ENCODE measurements around the gene RIMS4.
A peak's percentile ranks its signal among the peaks of the same experiment; 100 is the strongest.

The RIMS4 gene

GRCh38 chr20:44810391-44811149 lies at the start of gene RIMS4:
Gene RIMS4, minus strand, starts transcription at chr20:44810546. Its CDS starts 275 bp downstream, at chr20:44810271.
- no peak for DNase-seq

DNA sequence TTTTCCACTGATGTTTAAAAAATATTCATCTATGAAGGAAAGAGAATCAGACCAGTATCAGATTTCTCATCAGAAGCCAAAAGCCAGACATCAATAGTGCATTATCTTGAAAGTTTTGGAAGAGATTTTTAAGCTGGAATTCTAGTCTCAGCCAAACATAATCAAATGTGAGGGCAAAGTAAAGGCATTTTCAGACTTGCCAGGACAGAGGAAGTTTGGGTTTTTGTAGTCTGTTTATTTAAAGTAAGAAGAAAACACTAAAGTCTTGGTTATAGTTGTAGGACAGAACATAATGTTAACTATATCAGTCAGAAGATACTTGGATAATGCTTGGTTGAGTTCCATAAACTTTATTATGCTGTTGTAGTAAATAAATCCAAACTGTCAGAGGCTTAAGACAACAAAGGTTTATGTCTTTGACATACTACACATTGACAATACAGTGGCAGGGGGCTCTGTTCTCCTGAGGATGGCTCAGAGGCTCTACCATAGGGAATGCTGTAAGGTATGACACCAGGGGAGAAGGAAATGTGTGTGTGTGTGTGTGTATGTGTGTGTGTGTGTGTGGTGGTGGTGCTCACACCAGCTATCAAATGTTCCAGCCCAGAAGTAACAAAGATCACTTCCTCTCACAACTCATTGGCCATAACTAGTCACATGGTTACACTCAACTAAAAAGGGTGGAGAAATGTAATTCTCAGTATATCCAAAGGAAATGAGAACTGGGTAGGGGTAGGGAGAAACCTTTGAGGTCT lies 48.4 kb upstream of the RIMS4 start:
- DNase-seq, result no peak

GRCh38 chr20:44856856-44857448 lies 46.6 kb upstream of the RIMS4 start:
- DNase-seq, result no peak

DNA sequence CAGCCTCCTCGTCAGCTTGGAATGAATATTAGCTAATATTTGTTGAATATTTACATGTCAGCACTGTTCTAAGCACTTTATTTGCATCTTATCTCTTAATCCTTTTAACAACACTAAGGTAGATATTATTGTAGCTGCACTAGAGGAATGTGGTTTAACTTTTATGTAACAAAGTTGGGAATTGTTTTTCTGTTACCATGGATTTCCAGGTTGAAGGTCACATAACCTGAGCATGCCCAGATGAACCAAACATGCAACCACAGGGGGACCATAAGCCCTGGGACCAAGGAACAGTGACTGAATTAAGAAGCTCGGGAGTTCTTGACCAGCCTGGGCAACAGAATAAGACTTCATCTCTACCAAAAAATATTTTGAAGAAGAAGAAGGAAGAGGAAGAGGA lies 46.1 kb upstream of the RIMS4 start:
- DNase-seq, result no peak

- DNase-seq, result no peak
Observed at GRCh38 chr20:44851545-44851944, 41.2 kb upstream of the RIMS4 start.

GRCh38 chr20:44850837-44851236 lies 40.5 kb upstream of the RIMS4 start:
- no peak for DNase-seq

GRCh38 chr20:44850272-44850671 lies 39.9 kb upstream of the RIMS4 start:
- no peak for DNase-seq

DNA sequence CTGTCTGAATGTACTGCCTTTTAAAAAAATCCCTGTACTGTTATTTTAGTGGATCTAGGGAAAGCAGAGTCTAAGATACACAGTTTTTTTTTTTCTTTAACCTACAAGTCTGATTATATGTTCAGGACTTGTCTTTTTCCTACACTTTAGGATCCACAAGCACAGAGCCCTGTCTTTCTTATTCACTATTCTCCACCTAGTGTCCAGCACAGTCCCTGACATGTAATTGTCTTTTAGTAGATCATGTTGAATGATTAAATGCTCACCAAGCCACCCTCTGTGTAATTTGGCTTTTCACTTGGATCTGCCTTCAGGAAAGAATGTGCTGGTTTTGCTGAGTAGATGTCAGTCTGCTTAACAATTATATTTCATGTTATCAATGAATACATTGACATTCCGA lies 39.4 kb upstream of the RIMS4 start:
- no peak for DNase-seq

DNA sequence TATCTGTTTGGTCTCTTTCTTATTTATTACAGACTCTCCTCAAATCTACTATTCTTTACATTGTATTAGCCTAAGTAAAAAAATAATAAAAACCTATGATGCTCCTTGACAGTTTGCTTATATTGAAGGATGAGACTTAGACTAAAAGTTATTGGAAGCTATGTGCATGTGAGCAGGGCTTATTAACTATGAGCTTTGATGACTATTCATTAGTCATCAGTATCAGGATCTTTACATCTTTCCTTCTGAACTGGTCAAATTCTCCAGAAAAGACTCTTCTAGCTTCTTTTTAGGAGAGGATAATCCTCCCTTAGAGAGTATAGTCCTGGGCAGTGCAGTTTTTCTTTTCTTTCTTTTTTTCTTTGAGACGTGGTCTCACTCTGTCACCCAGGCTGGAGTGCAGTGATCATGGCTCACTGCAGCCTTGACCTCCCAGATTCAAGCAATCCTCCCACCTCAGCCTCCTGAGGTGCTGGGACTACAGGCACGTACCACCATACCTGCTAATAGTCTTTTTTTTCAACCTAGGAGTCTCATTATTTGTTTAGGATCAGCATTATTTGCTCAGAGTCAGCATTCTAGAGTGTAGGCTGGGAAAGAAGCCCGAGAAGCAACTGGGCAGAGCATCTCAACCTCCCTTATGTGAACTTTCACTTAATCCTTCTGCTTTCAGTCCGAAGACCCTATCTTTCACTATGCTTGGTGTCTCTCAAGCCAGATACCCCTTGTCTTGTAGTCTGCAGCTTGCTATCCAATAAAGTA lies 38.1 kb upstream of the RIMS4 start:
- peak; percentile 13 for DNase-seq

DNA sequence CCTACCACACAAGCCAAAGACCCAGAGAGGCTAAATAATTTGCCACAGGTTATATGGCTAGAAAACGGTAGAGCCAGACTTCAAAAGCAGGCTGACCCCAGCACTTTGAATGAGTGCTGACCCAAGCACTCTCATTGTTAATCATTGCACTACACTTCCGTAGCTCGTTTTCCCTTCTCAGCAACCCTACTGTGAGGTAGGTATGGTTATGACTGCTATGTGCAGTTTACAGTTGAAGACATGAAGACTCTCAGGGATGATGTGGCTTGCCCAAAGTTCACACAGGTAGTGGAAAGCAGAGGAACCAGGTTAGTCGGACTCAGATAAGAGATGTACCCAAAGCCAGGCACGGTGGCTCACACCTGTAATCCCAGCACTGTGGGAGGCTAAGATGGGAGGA lies 33.5 kb upstream of the RIMS4 start:
- DNase-seq, result no peak

- no peak for DNase-seq
Observed at GRCh38 chr20:44841955-44842354, 31.6 kb upstream of the RIMS4 start.

- no peak for DNase-seq
Observed at GRCh38 chr20:44840826-44841225, 30.5 kb upstream of the RIMS4 start.

DNA sequence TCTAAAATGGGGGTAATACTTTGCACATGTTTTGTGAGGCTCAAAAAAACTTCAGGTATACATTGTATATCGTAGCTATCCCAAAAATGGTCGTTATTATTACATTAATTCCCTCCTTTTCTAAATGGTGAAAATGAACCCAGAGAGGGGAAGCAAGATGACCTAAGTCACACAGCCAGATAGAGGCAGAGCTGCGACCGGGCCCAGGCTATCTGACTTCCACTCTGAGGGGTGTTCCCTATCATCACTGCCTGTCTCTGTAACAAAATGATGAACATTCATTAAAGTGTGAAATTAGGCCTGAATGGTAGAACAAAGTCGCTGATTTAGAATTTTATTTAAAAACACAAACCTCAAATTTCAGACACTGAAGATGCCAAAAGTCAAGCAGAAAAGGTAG lies 29.1 kb upstream of the RIMS4 start:
- DNase-seq, result no peak

- no peak for DNase-seq
Observed at GRCh38 chr20:44838521-44838920, 28.2 kb upstream of the RIMS4 start.

GRCh38 chr20:44837946-44838345 lies 27.6 kb upstream of the RIMS4 start:
- no peak for DNase-seq

DNA sequence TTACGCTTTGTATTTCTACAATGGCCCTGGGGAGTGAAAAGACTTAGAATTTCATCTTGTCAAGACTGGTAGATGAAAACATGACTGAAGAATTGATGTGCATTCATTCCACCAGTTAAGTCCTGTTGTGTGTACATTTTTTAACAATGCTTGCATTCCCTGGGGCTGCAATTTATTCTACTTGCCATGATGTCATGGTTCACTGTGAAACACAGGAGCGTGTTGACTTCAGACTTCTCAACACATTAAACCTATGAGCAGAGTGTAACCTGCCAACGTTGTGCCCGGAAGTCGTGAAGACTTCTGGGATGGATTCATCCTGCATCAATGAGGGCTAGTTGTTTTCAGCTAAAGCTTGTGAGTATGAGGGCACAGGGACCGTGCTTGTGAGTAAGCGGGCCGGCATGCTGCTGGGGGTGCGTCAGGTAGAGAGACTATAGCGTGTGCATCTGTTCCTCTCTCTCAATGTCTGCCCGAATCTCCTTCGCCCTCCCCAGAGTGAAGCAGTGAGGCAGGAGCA lies 26.3 kb upstream of the RIMS4 start:
- DNase-seq, result no peak

GRCh38 chr20:44835661-44836221 lies 25.4 kb upstream of the RIMS4 start:
- DNase-seq, result no peak

DNA sequence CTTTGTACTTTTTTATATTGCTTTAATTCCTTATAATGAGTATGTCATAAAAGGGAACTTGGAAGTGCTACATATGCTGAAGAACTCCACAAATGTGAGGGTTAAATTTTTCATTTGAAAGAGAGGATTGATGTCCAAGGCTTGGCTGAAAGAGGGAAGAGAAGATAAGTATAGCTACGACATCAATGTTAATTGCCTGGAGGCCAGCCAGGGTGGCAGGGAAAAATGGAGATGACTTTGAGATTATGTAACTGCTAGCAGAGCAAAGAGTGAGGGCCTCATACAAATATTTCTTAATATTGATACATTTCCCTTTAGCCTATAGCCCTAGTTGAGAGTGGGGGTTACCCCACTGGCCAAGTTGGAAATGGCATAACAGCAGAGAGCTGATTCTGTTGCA lies 24.8 kb upstream of the RIMS4 start:
- DNase-seq, result no peak

GRCh38 chr20:44834693-44835092 lies 24.3 kb upstream of the RIMS4 start:
- DNase-seq, result no peak

- no peak for DNase-seq
Observed at GRCh38 chr20:44833437-44833836, 23.1 kb upstream of the RIMS4 start.

DNA sequence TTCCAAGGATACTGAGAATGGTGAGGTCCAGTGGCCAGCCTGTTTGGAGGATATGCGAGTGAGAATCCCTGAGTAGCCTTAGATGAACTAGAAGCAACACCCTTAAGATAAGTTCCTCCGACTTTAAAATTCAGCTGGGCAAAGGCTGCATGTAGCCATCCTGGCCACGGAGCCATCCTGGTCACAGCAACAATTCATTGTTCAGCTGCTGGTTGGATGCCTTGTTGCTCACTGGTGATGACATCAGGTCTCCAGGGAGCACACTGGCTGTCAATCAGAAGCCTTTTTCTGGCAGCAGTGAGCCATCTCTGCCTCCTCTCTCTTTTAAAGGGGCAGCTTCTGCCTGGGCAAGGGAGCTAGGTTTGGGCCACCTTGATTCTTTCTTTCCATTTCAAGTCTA lies 22.4 kb upstream of the RIMS4 start:
- no peak for DNase-seq

DNA sequence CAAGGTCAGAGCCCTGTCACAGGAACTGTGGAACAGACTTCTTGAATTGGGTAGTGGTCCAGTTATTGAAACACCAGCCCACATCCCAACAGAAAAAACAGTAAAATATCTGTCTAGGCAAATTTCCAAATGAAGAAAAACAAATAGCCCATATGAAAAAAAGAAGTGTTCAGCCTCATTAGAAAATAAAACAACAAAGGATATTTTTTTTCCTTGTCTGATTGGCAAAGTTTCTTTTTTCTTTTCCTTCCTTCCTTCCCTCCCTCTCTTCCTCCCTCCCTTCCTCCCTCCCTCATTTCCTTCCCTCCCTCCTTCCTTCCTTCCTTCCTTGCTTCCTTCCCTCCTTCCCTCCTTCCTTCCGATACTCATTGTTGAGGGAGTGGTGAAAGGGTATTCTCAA lies 20.6 kb upstream of the RIMS4 start:
- no peak for DNase-seq

DNA sequence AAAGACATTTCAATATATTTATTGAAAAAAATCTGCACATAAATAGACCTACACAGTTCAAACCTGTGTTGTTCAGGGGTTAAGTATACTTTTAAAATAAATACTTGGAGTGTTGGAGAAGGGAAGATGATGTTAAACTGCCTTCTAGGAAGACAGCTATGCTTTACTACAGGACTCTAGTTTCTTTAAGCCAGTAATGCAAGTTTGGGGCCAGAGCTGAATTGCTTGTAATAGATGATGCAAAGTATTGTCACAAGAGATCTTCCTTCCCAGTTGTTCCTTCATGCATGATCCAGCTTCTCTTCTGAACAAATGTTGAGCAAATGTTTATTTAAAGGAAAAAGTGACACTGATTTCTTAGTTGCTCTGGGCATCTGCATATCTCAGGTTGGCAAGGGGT lies 20.2 kb upstream of the RIMS4 start:
- no peak for DNase-seq

All from HCEC 1CT (cell line).